HEK293 (cell line): ENCODE results near the gene SERPINB5.

Experiments
- CTCF ChIP-seq: fragments of 450-650 bp; formaldehyde crosslinking; IDR thresholded peaks from 2 replicates; pipeline ENCODE4 v1.5.1; 2016; ENCODE audit warnings: missing biosample characterization, missing genetic modification characterization
- TSHZ1 ChIP-seq: fragments of 450-650 bp; formaldehyde crosslinking; IDR thresholded peaks from 2 replicates; pipeline ENCODE4 v1.5.1; 2016; ENCODE audit warnings: missing biosample characterization, missing genetic modification characterization, borderline replicate concordance
- ZNF311 ChIP-seq: fragments of 450-650 bp; formaldehyde crosslinking; IDR thresholded peaks from 2 replicates; pipeline ENCODE4 v1.5.1; 2017; ENCODE audit warnings: missing biosample characterization, missing genetic modification characterization, borderline replicate concordance
- ZNF416 ChIP-seq: fragments of 450-650 bp; formaldehyde crosslinking; IDR thresholded peaks from 2 replicates; pipeline ENCODE4 v1.5.1; 2016; ENCODE audit warnings: missing biosample characterization, missing genetic modification characterization
- ZNF558 ChIP-seq: fragments of 450-650 bp; formaldehyde crosslinking; IDR thresholded peaks from 2 replicates; pipeline ENCODE4 v1.5.1; 2016; ENCODE audit warnings: missing biosample characterization, missing genetic modification characterization
- TF ChIP-seq, protein P1 (sequence below): fragments of 450-650 bp; IDR thresholded peaks from 2 replicates; pipeline ENCODE4 v1.5.1; 2018; ENCODE audit warnings: missing biosample characterization, missing genetic modification characterization
- TF ChIP-seq, protein P2 (sequence below): fragments of 450-650 bp; formaldehyde crosslinking; IDR thresholded peaks from 2 replicates; pipeline ENCODE4 v1.5.1; 2016; ENCODE audit warnings: missing biosample characterization, missing genetic modification characterization

GRCh38 chr18:63511285-63511684 lies 34.5 kb downstream of the SERPINB5 start:
- TF ChIP-seq CTCF (peak; percentile 46), ZNF311 (tag by site-specific recombination) (no peak), ZNF558 (tag by site-specific recombination) (no peak), ZNF416 (tag by site-specific recombination) (no peak), TSHZ1 (tag by site-specific recombination) (no peak)
- TF ChIP-seq, protein P1, sequence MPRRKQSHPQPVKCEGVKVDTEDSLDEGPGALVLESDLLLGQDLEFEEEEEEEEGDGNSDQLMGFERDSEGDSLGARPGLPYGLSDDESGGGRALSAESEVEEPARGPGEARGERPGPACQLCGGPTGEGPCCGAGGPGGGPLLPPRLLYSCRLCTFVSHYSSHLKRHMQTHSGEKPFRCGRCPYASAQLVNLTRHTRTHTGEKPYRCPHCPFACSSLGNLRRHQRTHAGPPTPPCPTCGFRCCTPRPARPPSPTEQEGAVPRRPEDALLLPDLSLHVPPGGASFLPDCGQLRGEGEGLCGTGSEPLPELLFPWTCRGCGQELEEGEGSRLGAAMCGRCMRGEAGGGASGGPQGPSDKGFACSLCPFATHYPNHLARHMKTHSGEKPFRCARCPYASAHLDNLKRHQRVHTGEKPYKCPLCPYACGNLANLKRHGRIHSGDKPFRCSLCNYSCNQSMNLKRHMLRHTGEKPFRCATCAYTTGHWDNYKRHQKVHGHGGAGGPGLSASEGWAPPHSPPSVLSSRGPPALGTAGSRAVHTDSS (tag by site-specific recombination), result no peak
- TF ChIP-seq, protein P2, sequence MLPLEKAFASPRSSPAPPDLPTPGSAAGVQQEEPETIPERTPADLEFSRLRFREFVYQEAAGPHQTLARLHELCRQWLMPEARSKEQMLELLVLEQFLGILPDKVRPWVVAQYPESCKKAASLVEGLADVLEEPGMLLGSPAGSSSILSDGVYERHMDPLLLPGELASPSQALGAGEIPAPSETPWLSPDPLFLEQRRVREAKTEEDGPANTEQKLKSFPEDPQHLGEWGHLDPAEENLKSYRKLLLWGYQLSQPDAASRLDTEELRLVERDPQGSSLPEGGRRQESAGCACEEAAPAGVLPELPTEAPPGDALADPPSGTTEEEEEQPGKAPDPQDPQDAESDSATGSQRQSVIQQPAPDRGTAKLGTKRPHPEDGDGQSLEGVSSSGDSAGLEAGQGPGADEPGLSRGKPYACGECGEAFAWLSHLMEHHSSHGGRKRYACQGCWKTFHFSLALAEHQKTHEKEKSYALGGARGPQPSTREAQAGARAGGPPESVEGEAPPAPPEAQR (tag by site-specific recombination), result no peak
